GM21381 (cell line): ENCODE data around the gene ZNF732.
"Not testable (repeated sequence)": the region's sequence is repeated elsewhere in the genome, so short reads cannot be mapped to it uniquely, and the experiment has no call there.

ENCODE experiments used
- ATAC-seq: cut with Tn5 transposase; IDR thresholded peaks from one replicate; pipeline ENCODE4 v1.9.1; 2021; ENCODE audit warnings: mild to moderate bottlenecking, moderate library complexity; ENCODE audit not compliant: unreplicated experiment

Gene ZNF732

DNA sequence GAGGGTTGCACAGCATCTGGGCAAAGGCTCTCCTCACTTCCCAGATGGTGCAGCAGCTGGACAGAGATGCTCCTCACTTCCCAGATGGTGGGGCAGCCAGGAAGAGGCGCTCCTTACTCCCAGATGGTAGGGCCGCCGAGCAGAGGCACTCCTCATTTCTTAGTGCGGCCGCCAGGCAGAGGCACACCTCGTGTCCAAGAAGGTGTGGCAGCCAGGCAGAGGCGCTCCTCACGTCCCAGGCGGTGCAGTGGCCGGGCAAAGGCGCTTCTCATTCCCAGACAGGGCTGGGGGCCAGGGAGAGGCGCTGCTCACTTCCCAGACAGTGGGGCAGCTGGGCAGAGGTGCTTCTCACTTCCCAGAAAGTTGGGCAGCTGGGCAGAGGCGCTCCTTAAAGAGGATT is 48.8 kb downstream of the ZNF732 start:
- ATAC-seq: no peak

GRCh38 chr4:253936-254756 is 51.1 kb downstream of the ZNF732 start:
- no peak for ATAC-seq

DNA sequence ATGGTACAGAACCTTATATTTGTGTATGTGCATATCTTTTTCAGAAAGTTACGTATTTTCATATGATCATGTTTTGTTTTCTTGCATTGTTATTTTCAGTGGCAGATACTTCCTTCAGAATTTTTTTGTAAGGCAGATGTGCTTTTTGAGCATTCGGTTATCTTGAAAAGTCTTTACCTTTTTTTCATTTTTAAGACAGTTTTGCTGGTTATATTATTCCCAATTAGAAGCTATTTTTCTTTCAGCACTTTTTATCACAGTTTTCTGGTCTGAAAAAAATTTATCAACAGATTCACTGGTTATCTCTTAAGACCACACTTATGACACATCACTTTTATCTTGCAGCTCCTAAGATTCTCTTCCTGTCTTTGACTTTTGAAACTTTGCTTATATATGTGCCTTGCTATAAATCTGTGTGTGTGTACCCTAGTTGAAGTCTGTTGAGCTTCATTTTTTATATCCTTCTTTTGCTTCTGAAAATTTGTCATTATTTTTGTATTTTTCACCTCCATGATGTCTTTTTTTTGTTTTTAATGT is 53.1 kb downstream of the ZNF732 start:
- ATAC-seq: no peak

DNA sequence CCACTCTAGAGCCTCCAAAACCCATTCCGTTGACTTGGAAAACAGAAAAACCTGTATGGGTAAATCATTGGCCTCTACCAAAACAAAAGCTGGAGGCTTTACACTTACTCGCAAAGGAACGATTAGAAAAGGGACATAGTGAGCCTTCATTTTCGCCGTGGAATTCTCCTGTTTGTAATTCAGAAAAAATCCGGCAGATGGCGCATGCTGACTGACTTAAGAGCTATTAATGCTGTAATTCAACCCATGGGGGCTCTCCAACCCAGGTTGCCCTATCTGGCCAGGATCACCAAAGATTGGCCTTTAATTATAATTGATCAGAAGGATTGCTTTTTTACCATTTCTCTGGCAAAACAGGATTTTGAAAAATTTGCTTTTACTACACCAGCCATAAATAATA is 60.8 kb downstream of the ZNF732 start:
- ATAC-seq: no peak

- ATAC-seq: no peak
Measured at GRCh38 chr4:243426-243825, 61.8 kb downstream of the ZNF732 start.

DNA sequence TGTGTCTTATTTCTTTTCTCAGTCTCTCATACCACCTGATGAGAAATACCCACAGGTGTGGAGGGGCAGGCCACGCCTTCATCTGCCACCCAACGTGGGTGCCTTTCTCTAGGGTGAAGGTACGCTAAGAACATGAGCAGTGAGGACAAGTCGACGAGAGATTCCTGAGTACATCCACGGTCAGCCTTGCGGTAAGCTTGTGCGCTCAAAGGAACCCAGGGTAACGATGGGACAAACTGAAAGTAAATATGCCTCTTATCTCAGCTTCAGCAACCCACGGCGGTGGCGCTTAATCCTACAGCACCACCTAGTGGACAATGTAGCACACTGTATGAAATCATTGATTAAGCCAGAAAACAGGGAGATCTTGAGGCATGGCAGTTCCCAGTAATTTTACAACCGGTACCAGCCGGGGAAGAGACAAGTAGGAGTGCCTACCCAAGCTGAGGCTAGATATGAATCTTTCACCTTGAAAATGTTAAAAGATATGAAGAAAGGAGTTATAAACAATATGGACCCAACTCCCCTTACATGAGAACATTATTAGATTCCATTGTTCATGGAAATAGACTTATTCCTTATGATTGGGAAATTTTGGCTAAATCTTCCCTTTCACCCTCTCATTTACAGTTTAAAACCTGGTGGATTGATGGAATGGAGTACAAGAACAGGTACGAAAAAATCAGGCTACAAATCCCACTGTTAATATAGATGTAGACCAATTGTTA is 63.0 kb downstream of the ZNF732 start:
- ATAC-seq: no peak

DNA sequence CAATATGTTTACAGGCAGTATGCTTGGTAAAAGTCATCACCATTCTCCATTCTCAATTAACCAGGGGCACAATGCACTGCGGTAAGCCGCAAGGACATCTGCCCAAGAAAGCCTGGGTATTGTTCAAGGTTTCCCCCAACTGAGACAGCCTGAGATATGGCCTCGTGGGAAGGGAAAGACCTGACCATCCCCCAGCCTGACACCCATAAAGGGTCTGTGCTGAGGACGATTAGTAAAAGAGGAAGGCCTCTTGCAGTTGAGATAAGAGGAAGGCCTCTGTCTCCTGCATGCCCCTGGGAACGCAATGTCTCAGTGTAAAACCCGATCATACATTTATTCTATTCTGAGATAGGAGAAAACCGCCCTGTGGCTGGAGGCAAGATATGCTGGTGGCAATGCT is 63.9 kb downstream of the ZNF732 start:
- ATAC-seq: not testable (repeated sequence)

DNA sequence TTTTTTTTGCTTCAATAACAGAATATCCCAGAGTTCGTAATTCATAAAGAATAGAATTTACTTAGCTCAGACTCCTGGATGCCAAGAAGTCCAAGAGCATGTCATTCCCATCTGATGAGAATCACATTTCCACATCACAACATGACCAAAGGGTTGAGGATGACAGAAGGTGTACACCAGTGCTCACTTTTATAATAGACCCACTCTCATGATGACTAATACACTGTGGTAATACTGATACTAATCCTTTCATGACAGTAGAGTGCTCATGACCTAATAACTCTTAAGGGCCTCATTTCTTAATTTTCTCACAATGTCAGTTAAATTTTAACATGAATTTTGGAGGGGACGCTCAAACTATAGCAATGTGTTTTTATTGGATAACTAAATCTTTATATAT is 69.2 kb downstream of the ZNF732 start:
- ATAC-seq: no peak

GRCh38 chr4:234178-234577 is 71.1 kb downstream of the ZNF732 start:
- no peak for ATAC-seq

DNA sequence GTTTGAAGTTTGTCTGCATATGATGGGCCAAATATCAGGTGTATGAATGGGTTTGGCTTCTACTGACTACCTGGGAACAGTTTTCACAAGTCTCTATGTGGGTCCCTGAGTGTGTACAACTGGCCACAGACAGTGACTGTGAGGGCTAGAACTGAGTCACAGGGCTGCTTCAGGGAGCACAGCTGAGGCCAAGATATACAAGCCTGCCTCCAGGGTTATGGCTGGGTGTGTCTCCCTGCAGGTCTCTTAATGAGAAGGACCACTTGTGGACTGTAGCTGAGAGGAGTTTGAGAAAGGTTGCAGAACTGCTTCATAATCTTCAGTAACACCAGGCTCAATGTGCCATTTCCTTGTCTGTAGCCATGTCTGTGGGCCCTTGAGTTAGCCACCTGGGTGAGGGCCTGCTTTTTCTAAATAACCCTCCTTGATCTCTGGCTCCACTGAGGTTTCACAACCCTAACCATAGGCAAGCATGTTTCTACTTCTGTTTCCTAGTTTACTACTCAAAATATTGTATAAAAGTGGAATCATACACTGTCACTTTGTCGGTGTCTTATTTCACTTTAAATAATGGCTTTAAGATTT is 81.3 kb downstream of the ZNF732 start:
- ATAC-seq: no peak
